DMS153 treated with DMSO at 0.1 percent for 48 hours (cell line): ENCODE results near the gene CRYL1.

Experiments
- DNase-seq: peaks from one replicate; lab custom pipeline; 2025; ENCODE audit not compliant: unreplicated experiment; lab: John Stamatoyannopoulos, UW

Gene CRYL1

DNA sequence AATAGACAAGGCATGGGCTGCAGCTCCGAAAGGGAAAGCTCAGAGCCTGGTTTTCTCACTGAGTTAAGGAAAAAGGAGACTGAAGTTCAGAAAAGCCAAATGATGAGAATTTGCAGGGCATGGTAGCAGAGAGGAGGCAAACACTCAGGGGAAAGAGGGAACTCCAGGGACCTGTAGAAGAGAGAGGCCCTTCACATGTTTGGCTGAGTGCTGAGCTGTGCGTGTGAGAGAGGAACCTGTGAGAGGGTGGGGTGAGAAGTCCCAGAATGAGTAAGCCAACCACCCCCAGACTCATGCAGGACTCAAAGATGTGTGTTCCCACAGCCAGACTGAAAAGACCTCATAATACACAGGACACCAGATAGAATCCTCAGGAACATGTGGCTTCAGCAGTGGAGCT, 2.8 kb upstream of the CRYL1 start:
- no peak for DNase-seq

DNA sequence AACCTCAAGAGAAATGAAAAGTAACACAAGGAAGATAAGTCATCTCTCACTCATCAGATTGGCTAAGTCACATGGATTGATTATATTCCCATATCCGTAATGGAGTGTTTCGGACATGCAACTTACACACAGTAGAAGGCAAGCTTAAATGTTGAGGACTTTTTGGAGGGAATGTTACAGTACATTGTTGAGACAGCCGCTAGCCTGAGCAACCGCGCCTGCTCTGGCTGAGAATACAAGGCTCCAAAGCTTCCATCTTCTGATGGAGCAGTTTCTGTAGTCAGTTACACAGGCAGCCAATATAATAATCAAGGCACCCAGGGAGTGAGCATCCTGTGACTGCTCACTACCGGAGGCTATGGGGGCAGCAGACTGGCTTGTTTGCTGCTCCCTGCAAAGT, 1.0 kb upstream of the CRYL1 start:
- DNase-seq, result no peak

DNA sequence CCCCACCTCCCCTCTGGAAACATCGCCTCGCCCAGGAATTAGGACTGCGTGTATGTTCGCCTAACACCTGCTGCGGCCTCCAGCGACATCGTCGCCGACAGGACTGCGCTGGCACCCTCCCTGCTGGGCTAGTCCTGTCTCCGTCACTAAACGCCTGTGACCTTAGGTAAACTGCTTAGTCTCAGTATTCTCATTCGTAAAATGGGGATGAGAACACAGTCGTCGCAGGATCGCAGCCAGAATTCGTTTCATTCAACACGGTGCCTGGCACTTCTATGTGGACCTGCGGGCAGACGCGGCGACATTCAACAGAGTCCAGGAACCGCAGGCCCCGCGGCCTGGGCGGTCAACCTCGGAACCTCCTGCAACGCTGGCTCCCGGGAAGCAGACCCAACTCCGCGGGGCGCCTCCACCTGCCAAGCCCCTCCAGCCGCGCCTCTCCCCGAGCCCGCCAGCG, 485 bp downstream of the CRYL1 start:
- no peak for DNase-seq

DNA sequence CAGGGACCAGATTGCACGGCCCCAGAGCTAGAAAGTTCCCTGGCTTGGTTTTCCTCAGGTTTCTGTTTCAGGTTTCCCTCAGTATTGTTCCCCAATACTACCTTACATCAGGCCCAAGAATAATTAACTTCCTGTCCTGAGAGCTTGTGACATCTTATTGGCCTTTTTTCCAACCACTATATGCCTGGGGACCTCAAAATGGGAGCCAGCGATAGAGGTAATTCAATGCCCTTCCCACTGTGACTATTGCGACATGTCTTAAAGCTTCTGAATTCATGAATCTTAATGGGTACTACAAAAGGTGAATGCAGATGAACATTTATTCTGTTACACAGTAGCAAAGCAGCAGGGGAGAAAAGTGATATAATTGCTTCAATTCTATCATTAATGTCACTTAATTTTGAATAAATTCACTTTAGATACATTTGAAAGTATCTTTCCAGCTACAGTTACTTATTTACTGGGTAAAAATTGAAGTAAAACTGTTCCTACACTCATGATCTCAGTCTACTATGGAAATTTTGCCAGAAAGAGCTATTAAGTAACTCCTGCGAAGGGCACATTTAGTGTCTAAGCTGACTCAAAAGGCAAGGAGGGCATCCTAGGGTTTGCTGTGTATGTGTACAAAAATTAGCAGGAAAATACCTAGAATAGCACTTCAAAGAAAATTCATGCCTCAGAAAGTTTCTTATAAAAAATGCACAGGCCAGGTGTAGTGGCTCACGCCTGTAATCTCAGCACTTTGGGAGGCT, 4.1 kb downstream of the CRYL1 start:
- no peak for DNase-seq

DNA sequence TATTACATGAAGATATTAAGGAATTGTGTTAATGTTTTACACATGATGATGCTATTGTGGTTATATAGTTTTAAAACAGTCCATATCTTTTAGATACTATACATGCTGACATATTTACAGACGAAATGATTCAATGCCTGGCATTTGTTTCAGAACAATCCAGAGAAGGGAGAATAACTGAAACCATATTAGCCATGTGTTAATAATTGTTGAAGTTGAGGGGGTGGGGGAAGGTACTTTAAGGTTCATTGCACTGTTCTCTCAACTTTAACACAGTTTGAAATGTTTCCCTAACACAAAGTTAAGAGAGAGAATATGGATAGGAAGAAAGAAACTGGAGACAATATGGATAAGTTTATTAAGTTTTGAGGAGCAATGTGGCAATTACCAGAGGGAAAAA, 5.8 kb downstream of the CRYL1 start:
- no peak for DNase-seq

DNA sequence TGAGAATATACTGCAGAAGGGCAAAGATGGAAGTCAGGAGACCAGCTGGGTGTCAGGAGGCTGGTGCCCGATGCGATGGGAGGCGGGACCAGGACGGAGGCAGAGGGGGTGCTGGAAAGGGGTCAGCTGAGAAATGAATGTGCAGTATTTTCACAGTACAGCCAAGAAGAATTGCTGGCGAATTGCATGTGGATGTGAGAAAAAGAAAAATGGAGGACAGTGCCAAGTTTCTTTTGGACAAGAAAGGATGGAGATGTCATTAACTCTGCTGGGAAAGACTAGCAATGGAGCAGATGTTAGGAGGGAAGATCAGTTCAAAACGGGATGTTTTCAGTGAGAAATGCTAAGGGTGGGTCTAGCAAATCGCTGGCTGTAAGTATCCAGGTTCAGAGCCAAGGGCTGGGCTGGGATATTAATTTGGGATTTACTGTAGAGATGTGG, 7.0 kb downstream of the CRYL1 start:
- DNase-seq, result no peak

DNA sequence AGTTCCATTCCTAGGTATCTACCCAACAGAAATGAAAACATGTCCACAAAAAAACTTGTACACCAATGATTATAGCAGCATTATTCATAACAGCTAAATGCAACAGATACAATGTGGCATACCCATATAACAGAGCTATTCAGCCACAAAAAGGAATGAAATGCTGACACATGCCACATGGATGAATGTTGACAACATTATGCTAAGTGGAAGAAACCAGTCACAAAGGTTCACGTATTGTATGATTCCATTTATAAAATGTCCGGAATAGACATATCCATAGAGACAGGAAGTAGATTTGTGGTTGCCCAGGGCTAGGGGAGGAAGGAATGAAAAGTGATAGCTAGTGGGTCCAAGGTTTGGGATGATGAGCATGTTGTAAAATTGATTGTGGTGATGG, 10.8 kb downstream of the CRYL1 start:
- no peak for DNase-seq

DNA sequence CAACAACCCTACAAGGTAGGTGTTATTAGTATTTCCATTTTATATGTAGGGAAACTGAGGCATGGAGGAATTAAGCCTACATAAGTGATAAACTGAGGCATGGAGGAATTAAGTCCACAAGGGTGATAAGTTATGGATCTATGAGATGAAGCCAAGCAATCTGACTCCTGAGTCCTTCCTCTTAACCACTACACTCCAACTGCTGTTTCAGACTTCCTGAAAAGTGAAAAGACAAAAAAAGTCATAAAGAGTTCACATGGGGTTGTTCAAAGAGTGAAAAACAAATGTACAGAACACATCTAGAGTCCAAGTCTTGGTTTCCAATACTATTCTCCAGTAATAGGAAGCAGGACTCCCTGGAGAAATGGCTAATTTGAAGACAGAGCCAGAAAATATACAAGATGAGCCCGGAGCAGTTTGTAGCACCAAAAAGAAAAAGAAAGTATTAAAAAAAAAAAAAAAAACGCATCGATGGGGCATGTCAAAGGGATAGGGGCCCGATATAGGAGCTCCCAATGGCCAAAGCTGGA, 12.1 kb downstream of the CRYL1 start:
- DNase-seq, result no peak

DNA sequence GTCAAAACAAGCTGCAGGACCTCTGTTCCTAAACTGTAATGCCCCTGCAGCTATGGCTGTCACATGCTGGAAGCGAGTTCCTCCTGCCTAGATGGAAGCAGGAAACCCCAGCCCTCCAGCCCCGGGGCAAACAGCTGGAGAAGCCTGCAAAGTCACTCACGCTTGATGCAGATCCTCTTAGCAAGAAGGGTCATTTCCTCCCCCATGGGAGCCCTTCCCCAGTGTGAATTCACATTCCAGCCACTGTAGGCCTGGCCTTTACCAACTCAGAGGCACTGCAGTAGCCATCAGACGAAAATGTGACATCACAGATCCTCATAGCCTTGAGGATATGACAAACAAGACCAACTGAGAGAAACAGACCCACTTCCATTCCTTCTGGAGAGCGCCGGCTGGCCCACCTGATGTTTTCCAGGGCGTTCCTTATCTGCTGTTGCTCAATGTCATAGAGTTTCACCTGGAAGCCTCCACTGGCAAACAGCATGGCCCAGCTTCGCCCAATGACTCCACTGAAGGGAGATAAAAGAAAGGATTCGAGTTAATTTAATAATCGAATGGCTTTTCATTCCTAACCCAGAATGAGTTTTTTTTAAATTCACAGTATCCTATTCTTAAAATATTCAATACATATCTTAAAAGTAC, 13.5 kb downstream of the CRYL1 start:
- DNase-seq, result no peak

DNA sequence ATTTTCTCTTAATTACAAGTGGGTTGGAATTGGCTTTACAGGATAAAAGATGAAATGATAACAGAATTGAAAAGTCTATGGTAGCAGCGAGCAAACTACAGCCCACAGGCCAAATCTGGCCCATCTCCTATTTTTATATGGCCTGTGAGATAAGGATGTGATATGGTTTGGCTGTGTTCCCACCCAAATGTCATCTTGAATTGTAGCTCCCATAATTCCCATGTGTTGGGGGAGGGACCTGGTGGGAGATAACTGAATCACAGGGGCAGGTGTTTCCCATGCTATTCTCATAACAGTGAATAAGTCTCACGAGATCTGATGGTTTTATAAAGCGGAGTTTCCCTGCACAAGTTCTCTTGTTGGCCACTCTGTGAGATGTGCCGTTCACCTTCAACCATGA, 19.0 kb downstream of the CRYL1 start:
- DNase-seq, result no peak

DNA sequence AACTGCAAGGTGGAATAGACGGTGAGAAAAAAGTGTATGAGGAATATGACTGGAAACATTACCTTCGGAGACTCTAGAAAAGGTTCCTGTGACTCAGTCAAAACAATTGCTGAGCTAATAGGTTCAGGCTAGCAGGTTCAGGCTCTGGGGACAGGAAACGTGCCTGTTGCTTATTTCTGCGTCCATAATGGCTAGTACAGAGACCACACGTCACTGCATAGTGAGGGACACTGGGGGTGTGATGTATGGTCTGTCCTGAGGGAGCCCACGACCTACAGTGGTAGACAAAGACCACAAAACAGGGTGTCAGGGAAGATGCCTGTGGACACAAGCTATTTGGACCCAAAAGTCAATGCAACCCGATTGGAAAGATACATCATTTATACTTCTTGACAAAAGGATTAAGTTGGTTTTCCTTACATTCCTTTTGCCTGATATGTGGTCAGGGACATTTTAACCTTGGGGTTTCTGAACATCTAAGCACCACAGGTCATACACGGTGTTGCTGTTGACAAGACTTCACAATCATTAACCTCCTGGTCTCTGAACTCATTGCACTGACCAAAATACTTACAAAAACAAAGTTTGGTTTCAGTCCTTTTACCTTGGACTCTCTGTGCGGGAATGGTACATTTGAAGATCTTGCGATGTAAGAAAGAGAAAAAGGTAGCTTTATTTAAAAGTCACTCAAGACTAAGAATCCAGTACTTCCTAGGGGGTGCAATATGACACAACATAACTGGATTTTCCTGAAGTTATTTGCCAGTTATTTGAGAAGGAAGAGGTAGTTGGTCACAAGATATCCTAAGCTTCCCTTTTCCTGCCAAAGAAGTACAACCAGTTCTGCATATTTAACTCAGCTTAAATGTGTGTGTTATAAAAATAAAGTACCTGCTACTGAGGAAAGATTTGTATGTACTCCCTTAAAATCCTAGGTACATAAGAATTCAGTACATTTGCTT, 20.0 kb downstream of the CRYL1 start:
- DNase-seq, result no peak

DNA sequence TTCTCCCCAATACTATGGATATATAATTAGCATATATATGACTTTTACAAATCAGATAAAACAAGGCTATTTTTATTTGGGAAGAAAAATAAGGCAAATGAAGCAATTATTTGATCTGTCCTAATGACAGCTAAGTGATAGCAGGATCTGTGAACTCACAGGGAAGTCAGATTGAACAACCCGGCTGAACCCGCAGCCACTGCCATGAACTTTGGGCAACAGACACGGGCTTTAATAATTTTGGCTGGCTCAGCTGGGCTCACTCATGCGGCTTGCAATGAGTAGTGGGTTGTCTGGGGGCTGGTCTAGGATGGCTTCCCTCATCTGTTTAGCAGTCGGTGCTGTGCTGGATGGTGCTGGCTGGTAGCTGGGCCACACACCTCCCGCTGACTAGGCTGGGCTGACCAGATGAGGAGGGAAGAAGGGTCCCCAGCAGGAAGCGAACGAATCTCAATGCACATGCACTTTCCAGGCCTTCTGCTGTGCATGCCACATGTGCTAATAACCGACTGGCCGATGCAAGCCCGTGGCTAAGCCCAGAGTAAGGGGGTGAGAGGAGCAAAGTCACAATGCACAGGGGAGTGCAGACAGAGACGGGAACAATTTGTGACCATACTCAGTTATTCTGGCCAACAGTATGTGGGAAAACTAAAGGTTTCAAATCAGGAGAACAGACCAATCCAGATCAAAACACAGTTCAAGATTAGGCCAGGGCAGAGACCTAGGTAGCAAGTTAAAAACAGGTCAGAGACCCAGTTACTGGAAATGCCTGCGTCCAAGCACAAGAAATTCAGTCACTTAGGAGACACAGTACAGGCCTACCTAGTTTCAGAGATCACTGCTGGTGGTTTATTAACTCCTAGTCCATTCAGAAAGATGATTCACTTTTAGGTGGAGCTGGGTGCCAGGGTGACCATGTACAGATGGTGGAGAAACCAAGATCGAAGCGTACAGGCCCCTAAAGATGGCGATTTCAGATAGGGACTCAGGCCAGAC, 22.3 kb downstream of the CRYL1 start:
- no peak for DNase-seq

DNA sequence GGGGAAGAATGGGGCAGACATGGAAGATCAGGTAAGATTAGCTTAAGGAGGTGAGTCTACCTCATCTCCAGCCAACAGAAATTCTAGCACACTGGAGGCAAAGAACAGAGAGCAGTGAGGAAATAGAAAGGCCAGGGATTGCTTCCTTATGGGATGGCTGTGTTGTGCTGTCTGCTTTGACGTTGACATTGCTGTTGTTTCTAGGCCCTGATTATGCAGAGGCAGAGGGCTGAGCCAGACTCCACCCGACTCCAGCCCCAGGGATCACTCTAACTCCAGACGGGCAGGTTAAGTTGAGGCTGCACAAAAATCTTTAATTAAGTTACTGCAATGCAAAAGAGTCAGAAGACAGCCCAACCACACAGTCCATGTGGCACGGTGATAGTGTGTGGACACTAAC, 24.1 kb downstream of the CRYL1 start:
- no peak for DNase-seq

DNA sequence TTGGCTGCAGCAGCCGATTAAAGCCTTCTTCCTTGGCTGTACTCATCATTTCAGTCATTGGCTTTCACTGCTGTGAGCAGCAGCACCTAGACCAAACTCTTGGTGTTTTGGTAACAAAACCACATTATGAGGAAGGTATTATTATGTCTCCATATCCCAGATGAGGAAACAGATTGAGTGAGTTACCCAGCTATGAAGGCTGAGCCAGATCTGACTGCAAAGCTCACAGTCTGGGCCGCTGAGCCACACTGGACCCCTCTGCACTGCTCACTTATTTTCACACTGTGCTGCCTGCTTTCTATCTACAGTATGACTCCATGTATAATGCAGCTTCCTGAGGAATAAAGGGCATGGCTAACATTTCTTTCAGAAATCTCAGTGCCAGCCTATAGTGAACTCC, 24.5 kb downstream of the CRYL1 start:
- no peak for DNase-seq

DNA sequence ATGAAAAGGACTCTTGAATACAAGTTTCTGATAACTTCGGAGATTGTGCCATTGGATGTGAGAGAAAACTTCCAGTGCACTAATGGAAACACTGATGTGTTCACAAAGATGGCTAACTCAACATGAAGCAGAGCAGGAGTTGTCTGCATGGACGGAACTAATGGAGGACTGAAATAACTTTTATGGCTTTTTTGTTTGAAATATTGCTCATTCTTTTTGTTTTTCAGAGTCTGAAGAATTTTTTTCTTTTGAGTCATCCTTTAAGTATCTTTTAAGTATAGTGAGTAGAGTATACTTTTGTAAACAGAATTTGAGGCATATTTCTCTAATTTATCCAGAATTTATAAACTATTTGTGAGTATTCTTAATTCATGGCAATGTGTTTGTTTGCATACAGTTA, 25.7 kb downstream of the CRYL1 start:
- no peak for DNase-seq

DNA sequence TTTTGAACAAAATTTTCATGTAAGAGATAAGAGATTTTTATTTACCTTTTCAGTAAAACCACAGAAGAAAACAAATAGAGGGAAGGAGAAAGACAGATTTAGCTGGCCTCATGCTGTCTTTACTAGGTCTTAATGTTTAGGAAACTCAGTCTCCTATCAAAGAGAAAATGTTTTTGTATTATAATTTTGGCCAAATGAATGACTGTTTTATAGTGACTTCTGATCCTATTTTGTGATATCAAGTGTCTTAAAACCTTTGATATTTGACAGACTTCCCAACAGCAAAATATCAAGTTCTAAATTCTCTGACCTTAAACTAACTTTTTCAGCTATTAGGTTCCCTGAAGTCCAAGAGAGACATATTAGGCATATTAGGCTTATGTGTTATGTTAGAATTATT, 27.0 kb downstream of the CRYL1 start:
- no peak for DNase-seq

DNA sequence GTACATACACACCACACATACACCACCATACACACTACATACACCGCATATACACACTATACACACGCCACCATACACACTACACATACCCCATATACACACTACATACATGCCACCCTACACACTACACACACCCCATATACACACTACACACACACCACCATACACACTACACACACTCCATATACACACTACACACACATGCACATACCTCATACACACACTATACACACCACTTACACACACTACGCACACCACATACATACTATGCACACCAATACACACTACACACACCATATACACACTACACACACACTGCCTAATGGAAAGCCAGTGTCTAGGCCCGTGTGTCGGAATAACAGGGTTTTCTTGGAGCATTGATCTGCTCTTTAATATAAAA, 27.5 kb downstream of the CRYL1 start:
- DNase-seq, result no peak

DNA sequence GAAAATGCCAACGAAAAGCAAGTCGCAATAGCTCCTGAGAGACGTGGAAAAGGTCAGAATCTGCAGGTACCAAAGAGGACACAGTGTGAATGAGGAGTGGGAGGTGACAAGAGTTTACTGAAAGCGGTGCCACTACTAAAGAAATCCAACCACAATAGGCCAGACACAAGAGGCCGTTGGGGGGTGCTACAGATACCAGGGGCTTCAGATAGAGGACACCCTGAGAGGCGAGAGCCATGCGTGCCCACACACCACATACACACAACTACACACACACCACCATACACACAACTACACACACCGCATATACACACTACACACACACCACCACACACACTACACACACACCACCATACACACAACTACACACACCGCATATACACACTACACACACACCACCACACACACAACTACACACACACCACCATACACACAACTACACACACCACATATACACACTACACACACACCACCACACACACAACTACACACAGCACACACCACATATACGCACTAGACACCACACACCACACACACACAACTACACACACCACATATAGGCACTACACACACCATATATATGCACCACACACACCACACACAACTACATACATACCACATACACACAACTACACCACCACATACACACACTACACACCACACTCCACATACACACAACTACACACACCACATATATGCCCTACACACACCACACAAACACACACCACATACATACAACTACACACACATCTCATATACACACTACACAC, 28.5 kb downstream of the CRYL1 start:
- DNase-seq, result no peak
